Measurements from ENCODE around the gene WWOX.

Gene WWOX

DNA sequence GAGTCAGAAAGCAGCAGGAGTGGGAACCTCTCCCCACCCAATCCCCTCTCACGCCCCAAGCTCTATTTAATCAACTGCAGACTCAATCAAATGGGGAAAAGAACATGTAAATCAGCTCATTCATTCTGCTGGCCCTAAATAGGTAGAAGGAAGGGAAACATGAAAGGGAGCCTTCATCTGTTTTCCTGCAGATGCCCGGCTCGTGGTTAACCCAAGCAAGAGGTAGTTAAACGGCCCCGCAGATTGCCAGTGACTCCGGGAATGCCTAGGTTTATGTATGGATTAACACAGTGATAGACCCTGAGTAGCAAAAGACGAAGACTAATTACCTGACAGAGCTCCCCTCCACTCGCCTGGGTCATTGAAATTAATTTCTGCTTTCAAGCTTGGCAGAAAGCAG, 542.0 kb downstream of the WWOX start:
- DNase-seq = no peak

DNA sequence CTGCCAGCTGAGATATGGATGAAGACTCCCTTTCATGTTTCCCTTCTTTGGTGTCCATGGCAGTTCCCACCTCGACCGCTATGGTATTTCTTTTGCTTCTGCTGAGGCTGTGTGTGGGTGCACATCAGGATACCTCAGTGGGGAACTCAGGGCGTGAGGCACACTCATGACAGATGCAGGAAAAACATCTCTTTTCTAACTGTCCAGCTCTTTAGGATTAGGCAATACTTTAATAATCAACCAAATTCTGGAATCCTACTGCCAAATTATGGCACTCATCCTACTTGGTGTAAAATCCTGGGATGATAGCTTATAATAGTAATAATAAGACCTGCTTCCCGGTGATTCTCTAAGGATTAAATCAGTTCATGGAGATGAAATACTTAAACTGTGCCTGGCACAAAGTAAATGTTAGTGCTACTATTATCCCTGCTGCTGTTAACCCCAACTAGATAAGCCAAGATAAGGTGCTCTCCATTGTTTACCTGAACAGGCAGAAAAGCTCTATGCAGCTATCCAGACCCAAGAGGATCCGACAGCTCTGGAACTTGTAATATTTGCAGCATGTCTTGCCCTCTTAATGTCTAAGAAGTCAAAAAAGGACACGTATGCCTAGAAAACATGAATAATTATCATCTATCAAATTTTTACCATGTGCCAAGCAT, 543.3 kb downstream of the WWOX start:
- DNase-seq = no peak

DNA sequence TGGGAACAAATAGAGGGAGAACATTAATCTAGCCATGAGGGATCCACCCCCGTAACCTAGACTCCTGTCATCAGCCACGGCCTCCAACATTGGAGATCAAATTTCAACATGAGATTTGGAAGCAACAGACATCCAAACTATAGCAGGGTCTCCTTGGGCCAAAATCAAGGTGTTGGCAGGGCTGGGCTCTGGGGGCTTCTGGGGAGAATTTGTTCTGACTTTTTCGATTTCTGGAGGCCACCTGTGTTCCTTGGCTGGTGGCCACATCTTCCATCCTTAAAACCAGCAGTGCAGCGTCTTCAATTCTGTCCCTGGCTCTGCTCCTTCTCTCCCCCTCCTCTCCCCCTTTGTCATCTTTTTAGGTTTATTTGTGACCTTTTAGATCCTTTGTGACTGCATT, 546.2 kb downstream of the WWOX start:
- no peak for DNase-seq

DNA sequence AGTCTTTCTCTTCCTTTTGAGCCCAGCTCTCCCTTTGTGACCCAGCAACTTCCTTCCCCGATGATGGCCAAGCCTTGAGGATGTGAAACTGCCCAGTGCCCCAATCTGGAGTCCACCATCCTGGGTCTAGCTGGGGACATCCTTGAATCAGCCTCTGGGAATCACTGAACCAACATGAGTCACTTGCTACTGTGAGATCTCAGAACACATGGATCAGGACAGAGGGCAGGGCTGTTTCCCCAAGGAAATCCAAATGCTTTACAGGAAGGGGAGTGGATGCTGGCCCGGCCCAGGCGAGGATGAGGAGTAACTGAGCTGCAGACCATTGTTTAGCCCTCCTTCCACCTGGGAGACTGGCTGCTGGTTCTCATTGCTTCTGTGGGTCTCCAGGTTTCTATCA, 547.6 kb downstream of the WWOX start:
- DNase-seq = no peak

DNA sequence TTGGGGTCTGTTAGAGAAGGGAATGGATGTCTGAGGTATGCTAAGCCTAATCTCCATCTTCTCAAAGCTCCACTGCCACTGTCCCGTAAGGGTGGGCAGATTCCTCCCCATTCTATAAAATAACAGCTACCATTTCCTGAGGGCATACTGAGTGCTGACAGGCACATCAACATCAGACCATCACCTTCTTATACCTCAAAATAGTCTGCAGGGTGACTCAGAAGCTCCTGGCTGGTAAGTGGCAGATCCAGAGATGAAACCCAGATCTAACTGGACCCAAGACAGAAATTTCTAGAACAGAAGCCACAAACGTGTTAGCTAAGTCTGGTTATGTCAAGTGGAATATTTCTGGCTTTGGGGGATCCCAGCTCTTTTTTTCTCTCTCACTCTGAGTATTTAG, 548.0 kb downstream of the WWOX start:
- no peak for DNase-seq

DNA sequence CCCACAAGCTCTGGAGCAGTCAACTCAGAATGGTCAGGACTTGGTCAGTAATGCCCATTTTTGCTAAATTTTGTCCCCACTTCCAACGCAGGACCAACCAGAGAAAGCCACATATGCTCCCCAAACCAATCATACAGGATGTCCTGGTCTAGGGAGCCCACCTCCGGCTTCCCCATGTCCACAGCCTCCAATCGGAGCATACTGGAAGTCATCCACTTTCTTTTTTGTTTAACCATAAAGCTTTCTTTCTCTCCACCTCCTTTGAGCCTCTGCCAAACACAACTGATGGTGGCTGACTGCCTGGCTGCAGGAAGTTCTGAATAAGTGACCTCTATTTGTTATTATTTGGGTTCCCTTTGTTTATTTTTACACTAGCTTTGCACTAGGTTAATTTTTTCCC, 549.1 kb downstream of the WWOX start:
- DNase-seq = no peak

DNA sequence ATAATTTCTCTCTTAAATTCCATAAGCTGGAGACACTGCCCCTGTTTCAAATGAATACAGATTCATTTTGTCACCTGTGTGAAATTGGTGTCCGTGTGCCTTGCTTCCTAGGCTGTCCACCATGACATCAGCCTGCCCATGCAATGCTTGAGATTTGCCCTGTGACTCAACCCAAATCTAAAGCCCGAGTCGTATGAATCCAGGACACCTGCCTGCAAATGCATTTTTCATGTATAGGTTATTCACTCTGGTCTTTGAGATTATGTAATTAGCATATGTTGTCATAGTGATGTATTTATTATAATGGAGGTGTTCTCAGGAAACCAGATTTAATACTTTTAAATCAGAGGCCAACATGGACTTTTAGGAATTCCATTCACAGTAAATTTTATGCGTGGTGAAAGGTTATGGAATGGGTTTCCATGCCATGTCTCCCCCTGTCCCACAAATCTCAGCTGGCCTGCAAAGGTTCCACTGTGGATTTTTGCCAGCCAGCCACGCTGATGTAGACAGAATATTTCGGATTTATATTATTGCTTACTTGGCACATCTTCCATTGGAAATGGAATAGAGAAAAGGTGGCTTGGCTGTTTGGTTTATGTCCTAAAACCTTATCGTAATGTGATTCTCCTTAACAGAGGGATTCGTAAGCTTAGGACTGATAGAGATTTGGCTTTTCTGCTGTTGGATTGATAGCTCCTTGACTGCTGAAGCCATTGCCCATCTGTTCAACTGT, 551.1 kb downstream of the WWOX start:
- no peak for DNase-seq

DNA sequence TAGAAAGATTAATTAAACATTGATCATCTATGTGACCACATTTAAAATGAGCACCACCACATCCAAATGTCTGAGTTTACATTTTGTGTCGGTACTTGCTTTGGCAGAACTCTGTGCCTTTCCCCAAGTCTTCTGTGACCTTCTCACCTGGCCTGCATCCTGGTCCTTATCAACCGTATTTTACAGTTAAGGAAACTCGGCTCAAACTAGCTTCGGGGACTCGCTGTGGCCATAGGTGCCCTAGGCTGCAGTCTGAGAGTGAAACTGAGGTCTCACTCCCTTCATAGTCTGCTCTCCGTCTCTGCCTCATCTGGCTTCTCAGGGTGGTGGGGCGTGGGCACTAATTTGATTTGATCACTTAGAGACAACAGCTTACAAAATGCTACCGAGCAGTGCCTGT, 555.5 kb downstream of the WWOX start:
- no peak for DNase-seq

DNA sequence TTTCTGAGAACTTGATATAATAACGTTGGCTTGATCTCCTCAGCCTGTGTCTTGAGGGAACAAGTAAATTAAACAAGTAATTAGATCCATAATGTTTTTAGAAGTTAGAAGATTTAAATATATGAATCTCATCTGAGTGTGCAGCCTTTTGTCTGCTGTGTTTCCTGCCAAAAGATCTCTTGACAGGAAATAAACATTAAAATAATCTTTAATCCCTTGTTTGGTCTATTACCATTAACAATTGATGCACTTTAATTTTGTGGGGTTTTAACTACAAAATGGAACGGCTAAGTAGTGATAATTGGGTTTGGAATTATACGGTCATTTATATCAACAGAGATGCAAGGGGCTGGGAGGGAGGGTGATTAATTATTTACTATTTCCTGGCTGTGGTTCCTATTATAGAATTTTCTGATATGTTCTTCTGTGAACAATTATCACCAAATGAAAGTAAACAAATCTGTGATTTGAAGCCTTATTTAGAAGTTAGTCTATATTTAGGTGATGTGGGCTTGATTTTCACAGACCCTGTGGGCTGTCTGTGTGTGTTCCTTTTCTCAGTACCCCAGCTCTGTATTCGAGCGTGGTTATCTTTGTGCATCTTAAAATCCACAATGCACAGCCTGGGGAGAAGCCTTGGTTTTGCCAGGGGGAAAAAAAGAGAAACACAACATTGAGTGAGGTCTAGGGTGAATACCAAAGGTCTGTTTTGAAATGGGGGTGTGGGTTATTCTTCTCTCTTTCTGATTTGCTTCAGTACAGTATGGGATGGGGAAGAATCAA, 556.1 kb downstream of the WWOX start:
- no peak for DNase-seq

DNA sequence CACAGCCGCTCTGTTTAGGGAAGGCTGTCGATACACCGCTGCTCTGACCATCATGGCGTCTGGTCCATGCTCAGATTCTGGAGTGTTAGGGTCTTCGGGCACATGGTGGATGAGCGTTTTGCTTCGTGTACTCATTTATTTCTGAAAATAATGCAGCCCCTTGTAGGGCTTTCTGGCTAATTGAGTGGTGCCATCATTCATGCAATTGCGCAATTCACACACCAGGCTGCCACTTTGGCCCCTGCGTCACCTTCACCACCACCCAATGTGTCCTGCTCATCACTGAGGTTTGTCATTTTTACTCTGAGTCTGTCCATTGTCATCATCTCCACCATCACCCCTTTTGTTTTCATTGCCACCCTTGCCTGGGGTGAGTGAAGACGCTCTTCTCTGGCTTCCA, 557.4 kb downstream of the WWOX start:
- DNase-seq = no peak

DNA sequence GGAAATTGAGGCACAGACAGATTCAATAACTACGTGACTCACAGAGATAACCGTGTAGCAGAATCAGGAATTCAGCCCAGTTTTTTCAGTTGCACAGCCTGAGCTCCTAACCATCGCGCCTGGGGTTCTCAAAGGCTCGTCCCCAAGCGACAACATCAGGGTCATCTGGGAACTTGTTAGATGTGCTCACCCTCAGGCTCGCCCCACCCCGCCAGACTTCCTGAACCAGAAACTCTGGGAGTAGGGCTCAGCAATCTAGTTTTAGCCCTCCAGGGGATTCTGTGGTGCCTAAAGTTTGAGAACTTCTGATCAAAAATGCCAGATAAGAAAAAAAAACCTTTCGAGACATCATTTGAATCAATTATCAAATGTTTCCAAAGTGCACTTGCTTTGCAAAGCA, 559.8 kb downstream of the WWOX start:
- no peak for DNase-seq

DNA sequence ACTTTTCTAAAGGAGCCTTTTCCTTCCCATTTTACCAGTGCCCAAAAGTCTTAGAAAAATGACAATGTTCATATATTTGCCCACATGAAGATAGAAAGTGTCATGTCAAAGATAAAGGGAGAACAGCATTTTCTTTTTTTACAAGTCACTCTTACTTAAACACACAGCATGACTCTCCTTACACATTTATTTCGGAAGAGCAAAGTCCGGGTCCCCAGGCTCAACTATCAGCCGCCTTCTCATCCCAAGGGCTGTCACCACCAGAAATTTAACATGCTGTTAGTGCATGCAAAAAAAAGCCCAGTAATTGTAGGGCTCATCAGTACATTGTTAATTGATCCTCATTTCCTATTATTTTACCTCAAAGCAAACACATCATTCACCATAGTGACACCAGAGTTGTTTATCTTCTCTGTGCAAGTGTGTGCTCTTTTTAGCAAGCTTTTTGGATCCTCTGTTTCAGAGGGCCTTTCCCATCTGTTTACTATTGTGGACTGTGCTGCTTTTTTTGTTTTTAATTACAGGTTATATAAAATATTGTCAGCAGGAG, 560.3 kb downstream of the WWOX start:
- no peak for DNase-seq

DNA sequence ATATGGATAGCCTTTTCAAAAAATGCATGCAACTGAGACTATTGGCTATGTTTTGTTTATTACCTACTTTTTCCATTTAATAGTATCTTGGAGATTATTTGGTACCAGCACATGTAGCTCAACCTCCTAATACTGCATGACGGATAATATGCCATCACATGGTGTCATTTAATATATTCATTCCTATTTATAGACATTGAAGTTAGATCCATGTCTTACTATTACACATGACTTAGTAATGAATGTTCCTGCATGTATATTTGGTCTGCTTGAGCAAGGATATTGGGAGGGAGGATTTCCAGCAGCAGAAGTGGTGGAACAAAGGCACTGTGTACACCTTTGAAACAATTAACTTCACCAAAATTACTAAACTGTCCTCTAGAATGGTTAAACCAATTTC, 561.3 kb downstream of the WWOX start:
- no peak for DNase-seq

DNA sequence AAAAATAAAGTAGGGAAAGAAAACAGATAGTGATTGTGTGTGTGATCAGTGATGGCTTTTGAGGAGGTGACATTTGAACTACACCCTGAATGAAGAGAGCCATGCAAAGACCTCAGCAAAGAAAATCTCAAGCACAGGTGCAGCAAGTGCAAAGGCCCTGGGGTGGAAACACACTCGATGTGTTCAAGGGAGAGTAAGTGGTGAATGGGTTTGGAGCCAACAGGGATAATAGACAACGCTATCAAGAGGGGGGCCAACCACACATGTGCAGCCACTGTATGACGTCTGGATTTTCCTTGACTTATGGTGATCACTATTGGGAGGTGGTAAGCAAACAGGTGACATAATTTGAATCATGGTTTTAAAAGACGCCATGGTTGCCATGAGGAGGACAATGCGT, 564.2 kb downstream of the WWOX start:
- DNase-seq = no peak

DNA sequence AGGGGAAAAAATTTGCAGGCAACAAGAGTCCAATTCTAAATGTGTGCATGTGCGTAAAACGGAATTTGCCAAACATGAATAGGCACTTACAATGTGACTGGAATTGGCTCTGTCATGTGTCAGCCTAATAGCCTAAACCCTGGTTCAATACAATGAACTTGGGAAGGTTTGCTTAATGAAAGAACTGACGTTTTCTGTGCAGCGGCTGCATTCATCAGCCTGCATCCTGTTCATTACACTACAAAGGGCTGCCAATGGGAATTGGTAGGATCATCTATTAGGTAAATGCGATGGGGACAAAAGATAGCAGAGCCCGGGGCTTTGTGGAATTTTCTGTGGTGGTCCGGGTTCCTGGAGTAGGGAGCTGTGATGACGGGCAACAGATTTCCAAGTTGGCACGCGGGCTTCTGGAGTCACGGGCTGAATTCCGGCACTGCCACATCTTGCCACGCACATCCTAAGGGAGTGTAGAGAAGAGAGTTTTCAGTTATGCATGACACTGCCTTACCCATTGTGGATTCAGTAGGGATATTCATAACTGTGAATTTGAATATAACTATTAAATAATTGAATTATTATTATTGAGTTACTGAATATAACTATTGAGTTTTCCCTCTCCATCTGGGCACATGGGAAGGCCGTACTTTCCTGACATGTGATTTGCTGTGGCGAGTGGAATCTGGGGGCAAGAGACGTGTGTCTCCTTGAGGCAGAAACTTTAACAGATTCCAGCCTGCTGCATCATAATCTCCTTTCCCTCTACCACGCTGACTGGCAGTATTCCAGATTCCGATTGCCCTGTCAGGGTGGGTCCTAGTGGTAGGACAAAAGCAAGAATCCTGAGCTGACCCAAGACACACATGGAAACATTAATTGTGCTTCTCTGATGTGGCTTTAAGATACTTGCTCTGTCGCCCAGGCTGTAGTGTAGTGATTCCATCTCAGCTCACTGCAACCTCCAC, 565.6 kb downstream of the WWOX start:
- no peak for DNase-seq

DNA sequence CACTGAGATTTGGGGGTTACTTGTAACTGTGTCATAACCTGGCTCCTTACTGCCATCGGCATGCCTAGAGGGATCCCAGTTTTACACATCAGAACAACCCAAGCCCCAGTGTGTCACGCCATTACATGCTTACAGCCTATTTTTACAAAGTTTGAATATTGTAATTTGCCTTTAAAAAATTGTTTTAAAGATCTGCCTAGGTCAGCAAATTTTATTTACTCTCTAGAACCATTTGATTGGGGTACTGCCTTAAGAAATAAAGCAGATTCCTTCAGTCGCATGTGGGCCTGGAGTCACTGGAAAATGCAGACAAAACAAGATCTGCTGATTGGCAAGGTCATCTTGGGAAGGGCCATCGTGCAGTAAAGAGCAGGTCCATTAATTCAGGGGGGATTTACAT, 566.9 kb downstream of the WWOX start:
- no peak for DNase-seq

DNA sequence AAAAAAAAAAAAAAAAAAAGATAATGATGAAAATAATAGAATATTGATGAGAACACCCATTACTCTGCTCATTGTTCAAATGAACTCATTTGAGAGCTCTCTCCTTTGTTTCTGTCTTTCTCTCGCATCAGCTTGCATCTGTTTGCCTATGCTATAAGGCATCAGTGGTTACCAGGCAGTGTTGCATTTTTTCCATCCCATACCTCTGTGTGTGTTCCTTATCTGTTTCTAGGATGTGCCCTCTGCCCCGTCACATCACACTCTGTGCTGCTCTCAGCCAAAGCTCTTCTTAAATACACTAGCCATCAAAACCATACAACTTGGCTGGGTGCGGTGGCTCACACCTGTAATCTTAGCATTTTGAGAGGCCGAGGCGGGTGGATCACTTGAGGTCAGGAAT, 568.2 kb downstream of the WWOX start:
- DNase-seq = no peak

DNA sequence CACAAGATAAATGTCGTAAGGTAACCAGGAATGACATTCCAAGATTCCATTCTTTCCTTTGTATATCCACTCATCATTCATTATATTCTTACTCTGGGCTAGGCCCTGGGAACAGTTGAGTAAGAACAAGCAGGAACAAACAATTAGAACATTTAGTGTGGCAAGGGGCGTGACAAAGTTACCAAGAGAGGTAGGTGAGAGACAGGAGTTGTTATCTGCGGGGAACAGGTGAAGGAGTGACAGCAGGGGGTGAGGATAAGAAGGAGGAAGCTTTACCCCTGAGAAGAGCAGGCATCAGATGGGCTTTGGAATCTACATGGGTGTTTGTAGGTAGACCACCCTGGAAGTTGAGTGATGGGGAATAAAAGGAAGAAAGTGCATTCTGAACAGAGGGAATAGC, 568.9 kb downstream of the WWOX start:
- no peak for DNase-seq

DNA sequence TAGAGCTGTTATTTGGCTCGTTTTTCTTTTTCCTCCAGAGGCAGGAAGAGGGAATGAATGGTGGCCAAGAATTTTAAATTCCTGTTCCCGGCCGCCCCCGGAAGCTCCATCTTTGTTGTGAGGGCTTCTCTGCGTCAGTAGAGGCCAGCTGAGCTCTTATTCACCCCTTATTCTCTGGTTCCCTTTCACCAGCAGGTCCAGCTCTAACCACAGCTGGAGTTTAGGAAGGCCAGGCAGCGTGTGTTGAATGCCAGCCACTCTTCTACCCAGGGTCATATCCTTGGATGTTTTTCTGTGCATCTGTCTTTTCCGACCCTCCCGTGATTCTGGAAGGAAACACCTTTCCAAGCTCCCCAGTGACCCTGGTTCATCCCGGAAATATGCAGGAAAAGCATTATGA, 570.5 kb downstream of the WWOX start:
- no peak for DNase-seq

DNA sequence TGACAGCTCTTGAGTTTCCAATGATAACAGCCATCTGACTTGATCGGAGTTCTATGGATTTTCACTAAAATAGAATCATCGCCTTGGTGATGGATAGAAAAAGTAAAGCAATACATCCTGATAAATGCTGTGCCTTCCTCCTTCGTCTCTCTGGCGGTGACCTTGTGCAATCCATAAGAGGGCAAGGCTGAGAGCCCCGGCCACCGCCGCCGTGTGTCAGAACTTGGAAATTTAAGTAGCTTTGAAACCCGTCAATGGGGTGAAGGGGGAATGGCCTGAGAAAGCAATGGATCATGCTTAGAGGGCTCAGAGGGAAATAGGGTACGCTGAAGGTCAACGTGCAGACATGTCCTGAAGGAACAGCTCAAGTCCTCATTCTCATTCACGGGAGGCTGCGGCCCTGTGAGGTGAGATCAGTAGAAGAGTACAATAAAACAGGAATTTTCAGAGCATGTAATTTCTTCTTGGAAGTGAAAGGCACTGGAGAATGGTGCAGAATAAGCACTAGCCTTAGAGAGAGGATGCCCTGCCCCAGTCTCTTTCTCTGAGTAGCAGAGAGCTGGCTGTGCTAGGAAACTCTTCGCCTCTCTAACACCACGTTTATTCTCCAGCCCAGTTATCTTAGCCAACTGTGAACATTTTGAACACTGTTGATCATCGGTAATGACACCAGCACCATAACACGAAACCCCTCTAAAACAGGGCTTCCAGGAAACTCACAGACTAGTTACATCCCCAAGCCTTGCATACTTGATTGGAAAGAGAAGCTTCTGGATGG, 573.5 kb downstream of the WWOX start:
- no peak for DNase-seq

DNA sequence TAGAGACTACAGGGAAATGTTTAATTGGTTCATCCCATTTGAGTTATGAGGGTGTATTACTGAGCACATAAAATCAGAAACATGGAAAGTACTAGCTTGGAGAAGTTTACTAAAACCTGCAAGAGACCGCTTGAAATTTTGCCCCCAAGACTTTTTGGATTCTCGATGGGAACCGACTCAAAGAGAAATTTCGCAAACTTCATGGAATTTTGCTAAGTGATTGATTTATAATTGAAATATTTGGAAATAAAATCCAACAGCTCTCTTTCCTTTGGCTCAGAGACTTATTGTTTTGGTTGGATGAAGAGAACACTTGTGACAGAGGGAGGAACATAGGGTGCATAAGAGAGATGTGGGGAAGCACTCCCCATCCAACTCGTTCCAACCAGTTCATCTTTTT, 574.4 kb downstream of the WWOX start:
- no peak for DNase-seq

DNA sequence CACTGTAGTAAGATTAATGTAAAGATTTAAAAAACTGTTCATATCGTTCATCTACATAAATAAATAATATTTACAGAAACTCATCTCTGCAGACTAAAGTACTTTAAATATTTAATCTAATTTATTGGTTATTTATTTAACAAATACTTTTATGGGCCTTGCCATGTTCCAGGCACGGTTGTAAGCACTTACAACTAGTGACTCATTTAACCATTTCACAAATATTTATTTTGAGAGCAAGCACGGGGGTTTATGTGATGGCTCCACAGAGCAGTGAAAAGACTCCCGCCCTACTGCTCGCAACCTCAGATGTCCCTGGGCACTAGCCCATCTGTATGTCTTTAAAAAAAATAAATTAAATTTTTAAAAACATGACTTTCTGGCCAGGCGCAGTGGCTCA, 575.9 kb downstream of the WWOX start:
- DNase-seq = no peak

Measured in inflammatory macrophage treated with lipopolysaccharide for 4 hours (primary cell).